ENCODE data around the gene BMP2.

DNA sequence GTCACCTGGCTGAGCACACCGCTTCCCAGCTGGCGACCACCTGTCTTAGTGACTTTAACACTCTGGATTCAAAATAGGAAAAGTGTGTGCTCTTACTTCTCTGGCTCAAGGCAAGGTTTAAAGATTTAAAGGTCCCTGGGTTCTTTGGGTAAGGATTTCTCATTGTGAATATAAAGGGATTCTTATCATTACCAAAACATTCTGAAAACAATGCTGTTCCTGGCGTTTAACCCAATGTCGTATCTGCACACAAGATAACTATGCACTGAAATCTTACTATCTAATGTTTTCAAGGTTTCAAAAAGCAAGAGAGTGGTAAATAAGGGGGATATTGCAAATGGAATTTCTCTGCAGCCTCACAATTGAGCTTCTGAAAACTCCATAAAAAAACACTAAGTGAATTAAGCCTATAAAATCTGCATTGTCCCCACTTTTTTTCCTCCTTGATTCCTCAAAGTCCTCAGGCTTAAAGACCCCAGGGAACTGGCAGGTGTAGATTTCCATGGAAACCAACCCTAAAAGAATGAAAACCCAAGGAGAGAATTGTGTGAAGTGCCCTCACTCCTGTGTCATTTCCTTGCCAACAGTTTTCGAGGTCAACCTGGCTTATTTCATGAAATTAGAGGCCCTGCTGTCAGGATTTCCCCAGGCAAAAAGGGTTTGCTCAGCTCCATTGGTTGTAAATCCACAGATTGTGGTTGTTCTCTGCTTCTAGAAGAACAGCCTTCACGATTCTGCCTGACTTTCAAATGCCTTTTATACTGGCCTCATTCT lies 44.0 kb downstream of the BMP2 start:
- TF ChIP-seq EGR1 (IDR thresholded peaks at IDR 0.05) = no peak
- TF ChIP-seq, protein P1, sequence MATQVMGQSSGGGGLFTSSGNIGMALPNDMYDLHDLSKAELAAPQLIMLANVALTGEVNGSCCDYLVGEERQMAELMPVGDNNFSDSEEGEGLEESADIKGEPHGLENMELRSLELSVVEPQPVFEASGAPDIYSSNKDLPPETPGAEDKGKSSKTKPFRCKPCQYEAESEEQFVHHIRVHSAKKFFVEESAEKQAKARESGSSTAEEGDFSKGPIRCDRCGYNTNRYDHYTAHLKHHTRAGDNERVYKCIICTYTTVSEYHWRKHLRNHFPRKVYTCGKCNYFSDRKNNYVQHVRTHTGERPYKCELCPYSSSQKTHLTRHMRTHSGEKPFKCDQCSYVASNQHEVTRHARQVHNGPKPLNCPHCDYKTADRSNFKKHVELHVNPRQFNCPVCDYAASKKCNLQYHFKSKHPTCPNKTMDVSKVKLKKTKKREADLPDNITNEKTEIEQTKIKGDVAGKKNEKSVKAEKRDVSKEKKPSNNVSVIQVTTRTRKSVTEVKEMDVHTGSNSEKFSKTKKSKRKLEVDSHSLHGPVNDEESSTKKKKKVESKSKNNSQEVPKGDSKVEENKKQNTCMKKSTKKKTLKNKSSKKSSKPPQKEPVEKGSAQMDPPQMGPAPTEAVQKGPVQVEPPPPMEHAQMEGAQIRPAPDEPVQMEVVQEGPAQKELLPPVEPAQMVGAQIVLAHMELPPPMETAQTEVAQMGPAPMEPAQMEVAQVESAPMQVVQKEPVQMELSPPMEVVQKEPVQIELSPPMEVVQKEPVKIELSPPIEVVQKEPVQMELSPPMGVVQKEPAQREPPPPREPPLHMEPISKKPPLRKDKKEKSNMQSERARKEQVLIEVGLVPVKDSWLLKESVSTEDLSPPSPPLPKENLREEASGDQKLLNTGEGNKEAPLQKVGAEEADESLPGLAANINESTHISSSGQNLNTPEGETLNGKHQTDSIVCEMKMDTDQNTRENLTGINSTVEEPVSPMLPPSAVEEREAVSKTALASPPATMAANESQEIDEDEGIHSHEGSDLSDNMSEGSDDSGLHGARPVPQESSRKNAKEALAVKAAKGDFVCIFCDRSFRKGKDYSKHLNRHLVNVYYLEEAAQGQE (IDR thresholded peaks at IDR 0.05; ENCODE audit: low read depth) = no peak
- no peak for TF ChIP-seq EP300 (IDR thresholded peaks at IDR 0.05; ENCODE audit: borderline replicate concordance)
- TF ChIP-seq CEBPB (IDR thresholded peaks at IDR 0.05) = no peak
- no peak for TF ChIP-seq TEAD4 (IDR thresholded peaks at IDR 0.05)
- TF ChIP-seq CREB1 (IDR thresholded peaks at IDR 0.05; ENCODE audit: low read depth) = no peak
- TF ChIP-seq, protein P2, sequence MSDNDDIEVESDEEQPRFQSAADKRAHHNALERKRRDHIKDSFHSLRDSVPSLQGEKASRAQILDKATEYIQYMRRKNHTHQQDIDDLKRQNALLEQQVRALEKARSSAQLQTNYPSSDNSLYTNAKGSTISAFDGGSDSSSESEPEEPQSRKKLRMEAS (IDR thresholded peaks at IDR 0.05) = no peak
- TF ChIP-seq USF1 (IDR thresholded peaks at IDR 0.05) = no peak
- TF ChIP-seq NFIC (IDR thresholded peaks at IDR 0.05) = no peak
